ENCODE data around the gene STK26.

Gene STK26

DNA sequence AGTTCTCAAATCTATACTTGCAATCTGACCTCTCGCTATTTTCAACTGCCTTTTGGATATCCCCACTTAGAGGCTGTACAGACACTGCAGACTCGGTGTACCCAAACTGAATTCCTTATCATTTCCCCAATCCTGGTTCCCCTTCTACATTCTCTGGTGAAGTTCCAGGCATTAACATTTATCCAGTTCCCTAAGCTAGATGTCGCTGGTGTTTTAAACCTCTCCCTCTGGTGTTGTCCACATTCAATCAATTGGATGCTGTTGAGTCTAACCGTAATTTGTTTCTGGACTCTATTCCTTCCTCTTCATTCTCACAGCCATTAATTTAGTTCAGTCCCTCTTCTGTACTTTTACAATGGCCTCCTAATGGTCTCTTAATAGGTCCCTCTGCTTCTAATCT lies 7.2 kb upstream of the STK26 start:
- Mint-ChIP-seq H3K4me3 (no peak overlapping the region), H3K9me3 (no peaks in the 10 kb centered on the region), H3K36me3 (ENCODE audit: low read depth) (no peaks in the 10 kb centered on the region), H3K27me3 (ENCODE audit: low read depth) (no peaks in the 10 kb centered on the region), H3K4me1 (peaks cover 16% of the 10 kb centered on the region), H3K27ac (peak overlapping the region in 1 of 3 experiments; percentile 4)
- TF ChIP-seq CTCF (IDR thresholded peaks at IDR 0.05; ENCODE audit: unreplicated experiment in 3 of 3), result no peak

DNA sequence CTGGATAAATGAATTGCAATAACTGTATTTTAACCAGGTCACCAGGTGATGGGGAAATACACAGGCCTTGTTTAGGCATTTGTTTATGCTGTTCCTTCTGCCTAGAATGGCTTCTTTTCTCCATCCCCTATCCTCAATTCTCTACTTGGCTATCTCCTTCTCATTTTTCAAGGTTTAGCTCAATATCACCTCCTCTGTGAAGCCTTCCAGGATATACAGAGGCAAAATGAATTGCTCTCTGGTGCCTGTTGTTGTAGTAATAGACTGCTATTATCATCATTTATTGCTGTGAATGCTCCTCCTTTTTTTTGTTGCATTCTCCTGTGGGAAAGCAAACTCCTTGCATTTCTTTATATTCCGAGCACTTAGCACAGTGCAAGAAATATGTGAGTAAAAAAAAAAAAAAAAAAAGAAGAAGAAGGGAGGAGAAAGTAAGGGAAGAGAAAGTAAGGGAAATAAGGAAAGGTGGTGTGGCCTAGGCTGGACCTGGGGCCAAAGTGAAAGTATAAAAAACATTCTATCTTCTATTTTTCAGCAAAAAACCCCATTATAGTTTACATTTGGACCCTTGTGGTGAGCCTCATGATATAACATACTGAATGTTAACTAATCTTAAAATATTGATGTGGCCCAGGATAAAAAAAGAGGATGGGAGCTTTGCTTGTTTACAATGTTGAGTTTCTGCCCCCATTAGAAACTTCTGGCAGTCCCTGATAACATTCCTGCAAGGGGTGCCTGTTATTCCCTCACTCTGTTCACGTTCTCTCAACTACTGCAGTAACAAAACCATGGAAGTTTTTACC lies 6.3 kb upstream of the STK26 start:
- Mint-ChIP-seq H3K4me1 (peaks cover 25% of the 10 kb centered on the region), H3K9me3 (no peaks in the 10 kb centered on the region), H3K4me3 (no peak overlapping the region), H3K36me3 (ENCODE audit: low read depth) (no peaks in the 10 kb centered on the region), H3K27ac (no peak overlapping the region), H3K27me3 (ENCODE audit: low read depth) (no peaks in the 10 kb centered on the region)
- TF ChIP-seq CTCF (IDR thresholded peaks at IDR 0.05; ENCODE audit: unreplicated experiment in 3 of 3), result no peak

DNA sequence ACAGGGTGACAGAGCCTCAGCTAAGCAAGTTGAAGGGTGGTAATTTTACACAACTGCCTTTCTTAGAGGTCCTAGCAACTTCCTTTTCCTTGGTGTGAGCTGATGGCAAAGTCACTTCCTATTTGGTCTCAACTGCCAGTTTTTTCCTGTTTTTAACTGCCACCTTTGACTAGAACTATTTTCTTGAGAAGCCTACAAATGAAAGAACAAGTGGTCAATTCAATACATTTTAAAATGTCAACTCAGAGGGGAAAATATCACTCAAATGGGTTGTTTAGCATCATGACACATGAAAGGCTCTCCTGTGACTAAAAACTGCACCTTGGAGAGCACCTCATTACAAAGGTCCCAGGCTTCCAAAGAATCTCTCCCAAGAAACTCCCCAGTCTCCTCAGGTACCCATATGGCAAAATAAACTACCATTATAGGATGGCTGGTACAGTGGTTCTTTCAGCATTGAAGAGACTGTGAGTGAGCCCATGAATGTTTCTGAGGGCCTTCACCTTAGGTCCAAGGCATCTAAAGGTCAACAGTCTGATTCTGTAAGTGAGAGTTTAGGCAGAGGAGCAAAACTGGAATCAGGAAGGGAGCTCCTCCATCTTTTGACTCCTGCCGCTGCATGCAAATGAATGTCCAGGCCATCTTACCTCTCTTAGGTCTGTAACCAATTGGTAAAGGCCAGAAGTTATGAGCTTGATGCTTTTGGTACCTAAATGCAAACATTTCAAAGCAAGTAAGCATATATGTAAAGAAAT lies 5.5 kb upstream of the STK26 start:
- Mint-ChIP-seq H3K4me1 (peaks cover 30% of the 10 kb centered on the region), H3K36me3 (ENCODE audit: low read depth) (no peaks in the 10 kb centered on the region), H3K9me3 (no peaks in the 10 kb centered on the region), H3K27me3 (ENCODE audit: low read depth) (no peaks in the 10 kb centered on the region), H3K4me3 (no peak overlapping the region), H3K27ac (no peak overlapping the region)
- TF ChIP-seq CTCF (IDR thresholded peaks at IDR 0.05; ENCODE audit: unreplicated experiment in 3 of 3), result no peak

DNA sequence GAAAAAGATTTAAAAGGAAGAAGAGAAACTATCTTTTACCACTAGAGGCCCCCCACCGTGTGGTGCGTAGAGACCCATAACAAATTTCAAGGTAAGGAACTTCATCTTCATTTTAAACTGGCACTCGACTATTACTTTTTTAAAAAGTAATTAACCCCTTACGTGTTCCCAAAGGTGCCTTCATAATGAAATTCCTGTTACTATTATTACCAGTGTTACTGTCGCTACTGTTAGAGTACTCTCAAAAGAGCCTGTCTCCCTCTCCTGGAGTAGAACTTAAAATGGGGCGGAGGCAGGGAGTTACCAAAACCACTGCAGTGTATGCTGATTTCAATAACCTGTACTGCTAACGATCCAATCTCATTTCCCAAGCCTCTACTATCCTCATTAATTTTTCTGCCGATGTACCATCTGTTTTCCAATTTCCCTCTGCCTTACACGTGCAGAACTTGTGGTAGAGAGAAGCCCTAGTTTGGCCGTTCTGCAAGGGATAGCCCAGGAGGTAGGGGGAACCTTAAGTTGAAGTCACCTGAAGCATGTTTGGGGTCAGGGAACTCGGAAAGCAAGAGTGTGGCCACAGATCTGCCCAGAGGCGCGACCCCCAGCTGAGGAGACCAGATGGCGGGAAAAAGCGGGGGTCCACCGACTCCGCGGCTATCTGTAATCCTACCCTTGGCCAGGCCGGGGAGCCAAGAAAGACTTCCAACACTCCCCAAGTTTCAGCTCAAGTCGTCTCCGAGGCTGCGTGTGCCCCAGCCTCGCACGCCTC lies 720 bp upstream of the STK26 start:
- peaks cover 3% of the 10 kb centered on the region for H3K27me3 Mint-ChIP-seq (ENCODE audit: low read depth)
- H3K36me3 Mint-ChIP-seq (ENCODE audit: low read depth), result no peaks in the 10 kb centered on the region
- TF ChIP-seq CTCF (IDR thresholded peaks at IDR 0.05; ENCODE audit: unreplicated experiment in 3 of 3), result peak; percentile 36 to 52 (median 46)
- H3K27ac Mint-ChIP-seq, result peak overlapping the region; percentile 84 to 91 (median 89)
- H3K9me3 Mint-ChIP-seq, result no peaks in the 10 kb centered on the region
- peaks cover 45% of the 10 kb centered on the region for H3K4me1 Mint-ChIP-seq
- H3K4me3 Mint-ChIP-seq, result peak overlapping the region; percentile 98 to 100 (median 99)

GRCh38 chrX:132023896-132024386 lies 839 bp downstream of the STK26 start:
- Mint-ChIP-seq H3K27me3 (ENCODE audit: low read depth) (peaks cover 3% of the 10 kb centered on the region), H3K27ac (peak overlapping the region; percentile 84 to 91 (median 91)), H3K4me3 (peak overlapping the region; percentile 98 to 100 (median 99)), H3K9me3 (no peaks in the 10 kb centered on the region), H3K36me3 (ENCODE audit: low read depth) (peaks cover 3% of the 10 kb centered on the region), H3K4me1 (peaks cover 52% of the 10 kb centered on the region)
- no peak for TF ChIP-seq CTCF (IDR thresholded peaks at IDR 0.05; ENCODE audit: unreplicated experiment in 3 of 3)

All from nephron (organoid).